HepG2 (cell line): ENCODE data around the gene KHNYN. TPM values are rescaled to one million over a fixed set of nuclear protein-coding genes. Genes with fewer than 3 reads are reported as not detected.
A peak's percentile ranks its signal among the peaks of the same experiment; 100 is the strongest.

Experiments
- CEBPB ChIP-seq: IDR thresholded peaks from 2 replicates; pipeline ENCODE4 v1.6.1; 2011; ENCODE audit warnings: low read depth, low read length, improper control_type of control experiment, borderline replicate concordance
- NKX3-1 ChIP-seq: sonication (generic); formaldehyde crosslinking; IDR thresholded peaks from 2 replicates; pipeline ENCODE4 v1.5.0; 2020; ENCODE audit warnings: missing genetic modification reagents
- TBL1XR1 ChIP-seq: fragments of 150-350 bp; IDR thresholded peaks from 2 replicates; pipeline ENCODE4 v1.6.1; 2014; ENCODE audit warnings: borderline replicate concordance, low read length; ENCODE audit not compliant: partially characterized antibody
- TOPORS ChIP-seq: sonication (generic); formaldehyde crosslinking; IDR thresholded peaks from 2 replicates; pipeline ENCODE4 v1.8.0; 2023; ENCODE audit warnings: mild to moderate bottlenecking, missing genetic modification reagents
- ZBTB7B ChIP-seq: sonication (generic); formaldehyde crosslinking; IDR thresholded peaks from 2 replicates; pipeline ENCODE4 v1.4.0; 2020; ENCODE audit warnings: missing genetic modification reagents
- ZFX ChIP-seq: sonication (generic); formaldehyde crosslinking; IDR thresholded peaks from 2 replicates; pipeline ENCODE4 v1.4.0; 2020; ENCODE audit warnings: mild to moderate bottlenecking, low read depth, missing genetic modification reagents, moderate library complexity
- ZNF563 ChIP-seq: sonication (generic); formaldehyde crosslinking; IDR thresholded peaks from 2 replicates; pipeline ENCODE4 v1.8.0; 2022; ENCODE audit warnings: mild to moderate bottlenecking, moderate library complexity, missing genetic modification reagents
- ZNF772 ChIP-seq: sonication (generic); formaldehyde crosslinking; IDR thresholded peaks from 2 replicates; pipeline ENCODE4 v1.5.0; 2020; ENCODE audit warnings: mild to moderate bottlenecking, missing genetic modification reagents
- polyA plus RNA-seq, 8 experiments: library from polyadenylated mRNA; depleted of rRNA in 3 of 8; stranded (reverse) in 7 of 8; unstranded in 1 of 8; fragments of >200 nt; fragmentation: Illumina TruSeq in 4 of 8; extraction: Trizol in 4 of 8; gene quantifications; 2 replicates each; pipeline versions ENCODE4 v1.2.1 to v1.2.3, GENCODE V29; 2011 to 2016; ENCODE audit warnings: low read depth in 4 of 8, missing spikeins in 1 of 8, mixed read lengths in 1 of 8; ENCODE audit not compliant: insufficient read depth in 1 of 8
- total RNA-seq, 5 experiments: library from RNA; depleted of rRNA; stranded (reverse); fragments of >200 nt; fragmentation: Illumina TruSeq; extraction: Trizol; gene quantifications; 2 replicates each; pipeline ENCODE4 v1.2.3, GENCODE V29; 2016; ENCODE audit warnings: low read depth in 1 of 5
- TF ChIP-seq, protein P1 (sequence below): sonication (generic); formaldehyde crosslinking; IDR thresholded peaks from 2 replicates; pipeline ENCODE4 v1.5.1; 2020; ENCODE audit warnings: missing genetic modification reagents, mild to moderate bottlenecking, borderline replicate concordance
- TF ChIP-seq, protein P2 (sequence below): sonication (generic); formaldehyde crosslinking; IDR thresholded peaks from 2 replicates; pipeline ENCODE4 v1.4.0; 2020; ENCODE audit warnings: missing genetic modification reagents
- TF ChIP-seq, protein P3 (sequence below): IDR thresholded peaks from 2 replicates; pipeline ENCODE4 v1.6.1; 2012; ENCODE audit warnings: low read depth, low read length, improper control_type of control experiment
- TF ChIP-seq, protein P4 (sequence below): sonication (generic); formaldehyde crosslinking; IDR thresholded peaks from 2 replicates; pipeline ENCODE4 v1.8.1; 2023; ENCODE audit warnings: mild to moderate bottlenecking, moderate library complexity, missing genetic modification reagents
- TF ChIP-seq, protein P5 (sequence below): sonication (generic); formaldehyde crosslinking; conservative IDR thresholded peaks from 2 replicates; pipeline ENCODE4 v1.8.0; 2022; ENCODE audit warnings: missing genetic modification reagents
- TF ChIP-seq, protein P6 (sequence below): sonication (generic); formaldehyde crosslinking; IDR thresholded peaks from 2 replicates; pipeline ENCODE4 v1.4.0; 2020; ENCODE audit warnings: mild to moderate bottlenecking, missing genetic modification reagents
- TF ChIP-seq, protein P7 (sequence below): sonication (generic); formaldehyde crosslinking; IDR thresholded peaks from 2 replicates; pipeline ENCODE4 v1.5.1; 2020; ENCODE audit warnings: missing genetic modification reagents, mild to moderate bottlenecking, borderline replicate concordance
- TF ChIP-seq, protein P8 (sequence below): sonication (generic); formaldehyde crosslinking; IDR thresholded peaks from 2 replicates; pipeline ENCODE4 v1.5.0; 2020; ENCODE audit warnings: mild to moderate bottlenecking, missing genetic modification reagents, borderline replicate concordance

Gene KHNYN
- total and polyA plus RNA-seq, 2 of the 13 experiments (the other 11 are each of a cell fraction or from before 2014, with no cell fraction given): 52.8 to 75.7 TPM

DNA sequence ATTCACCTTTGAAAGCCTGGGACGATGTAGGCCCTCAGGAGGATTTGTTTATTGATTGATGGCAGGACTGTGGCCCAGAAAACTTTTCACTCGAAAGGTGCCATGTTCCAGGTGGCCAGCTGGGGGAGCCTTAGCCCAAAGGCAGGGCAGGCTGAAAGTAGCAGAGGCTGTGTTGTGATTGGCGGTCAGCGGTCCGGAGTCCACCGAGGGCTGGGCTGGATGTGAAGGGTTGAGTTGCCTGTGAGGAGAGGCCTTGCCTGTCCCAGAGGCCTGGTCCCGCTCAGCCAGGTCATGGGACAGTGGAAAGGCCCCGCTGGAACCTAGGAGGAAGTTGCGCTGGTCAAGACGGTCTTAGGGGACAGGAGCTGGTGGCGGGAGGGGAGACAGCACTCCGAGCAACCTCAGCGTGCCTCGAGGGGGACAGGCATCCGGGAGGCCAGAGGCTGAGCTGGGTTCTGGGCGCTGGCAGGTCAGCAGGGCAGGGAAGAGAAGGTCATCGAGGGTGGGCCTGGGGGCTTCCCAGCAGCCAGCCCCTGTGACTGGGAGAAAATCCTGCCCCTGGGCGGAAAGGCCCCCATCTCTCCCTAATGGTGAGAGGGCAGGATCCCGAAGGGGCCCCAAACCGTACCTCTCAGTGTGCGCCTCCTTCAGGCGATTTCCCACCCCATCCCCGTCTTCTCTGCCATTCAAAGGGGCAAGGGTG lies 52.0 kb downstream of the KHNYN start (continued):
- TF ChIP-seq, protein P1, sequence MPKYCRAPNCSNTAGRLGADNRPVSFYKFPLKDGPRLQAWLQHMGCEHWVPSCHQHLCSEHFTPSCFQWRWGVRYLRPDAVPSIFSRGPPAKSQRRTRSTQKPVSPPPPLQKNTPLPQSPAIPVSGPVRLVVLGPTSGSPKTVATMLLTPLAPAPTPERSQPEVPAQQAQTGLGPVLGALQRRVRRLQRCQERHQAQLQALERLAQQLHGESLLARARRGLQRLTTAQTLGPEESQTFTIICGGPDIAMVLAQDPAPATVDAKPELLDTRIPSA: 0 out of 2 replicates have a peak, but pooled peaks have one; percentile 19
- TF ChIP-seq, protein P2, sequence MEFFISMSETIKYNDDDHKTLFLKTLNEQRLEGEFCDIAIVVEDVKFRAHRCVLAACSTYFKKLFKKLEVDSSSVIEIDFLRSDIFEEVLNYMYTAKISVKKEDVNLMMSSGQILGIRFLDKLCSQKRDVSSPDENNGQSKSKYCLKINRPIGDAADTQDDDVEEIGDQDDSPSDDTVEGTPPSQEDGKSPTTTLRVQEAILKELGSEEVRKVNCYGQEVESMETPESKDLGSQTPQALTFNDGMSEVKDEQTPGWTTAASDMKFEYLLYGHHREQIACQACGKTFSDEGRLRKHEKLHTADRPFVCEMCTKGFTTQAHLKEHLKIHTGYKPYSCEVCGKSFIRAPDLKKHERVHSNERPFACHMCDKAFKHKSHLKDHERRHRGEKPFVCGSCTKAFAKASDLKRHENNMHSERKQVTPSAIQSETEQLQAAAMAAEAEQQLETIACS (CRISPR knock-in tag): no peak; the same call in 1 of the 2 replicates
- TF ChIP-seq ZFX (CRISPR knock-in tag): peak; percentile 100
- TF ChIP-seq, protein P3, sequence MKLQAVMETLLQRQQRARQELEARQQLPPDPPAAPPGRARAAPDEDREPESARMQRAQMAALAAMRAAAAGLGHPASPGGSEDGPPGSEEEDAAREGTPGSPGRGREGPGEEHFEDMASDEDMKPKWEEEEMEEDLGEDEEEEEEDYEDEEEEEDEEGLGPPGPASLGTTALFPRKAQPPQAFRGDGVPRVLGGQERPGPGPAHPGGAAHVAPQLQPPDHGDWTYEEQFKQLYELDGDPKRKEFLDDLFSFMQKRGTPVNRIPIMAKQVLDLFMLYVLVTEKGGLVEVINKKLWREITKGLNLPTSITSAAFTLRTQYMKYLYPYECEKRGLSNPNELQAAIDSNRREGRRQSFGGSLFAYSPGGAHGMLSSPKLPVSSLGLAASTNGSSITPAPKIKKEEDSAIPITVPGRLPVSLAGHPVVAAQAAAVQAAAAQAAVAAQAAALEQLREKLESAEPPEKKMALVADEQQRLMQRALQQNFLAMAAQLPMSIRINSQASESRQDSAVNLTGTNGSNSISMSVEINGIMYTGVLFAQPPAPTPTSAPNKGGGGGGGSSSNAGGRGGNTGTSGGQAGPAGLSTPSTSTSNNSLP: peak; percentile 76
- TF ChIP-seq TOPORS: peak; percentile 92; the same call in 1 of the 2 replicates
- peak; percentile 91 for TF ChIP-seq ZNF563 (CRISPR knock-in tag)
- TF ChIP-seq TBL1XR1: peak; percentile 28
- TF ChIP-seq, protein P4, sequence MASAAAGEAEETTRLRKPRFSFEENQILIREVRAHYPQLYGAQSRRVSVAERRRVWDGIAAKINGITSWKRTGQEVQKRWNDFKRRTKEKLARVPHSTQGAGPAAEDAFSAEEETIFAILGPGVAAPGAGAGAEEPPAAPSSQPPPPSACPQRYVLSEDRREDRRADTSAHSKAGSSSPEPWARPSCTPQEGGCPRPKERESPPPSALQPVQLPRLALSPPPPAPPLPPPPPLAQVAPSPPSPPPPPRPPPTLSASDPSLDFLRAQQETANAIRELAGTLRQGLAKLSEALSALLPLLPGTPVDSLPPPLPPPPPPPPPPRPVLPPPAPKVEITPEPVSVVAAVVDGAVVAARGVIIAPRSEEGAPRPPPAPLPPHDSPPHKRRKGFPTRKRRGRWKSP: no peak
- TF ChIP-seq ZBTB7B (CRISPR knock-in tag): peak; percentile 64; the same call in 1 of the 2 replicates
- TF ChIP-seq, protein P5, sequence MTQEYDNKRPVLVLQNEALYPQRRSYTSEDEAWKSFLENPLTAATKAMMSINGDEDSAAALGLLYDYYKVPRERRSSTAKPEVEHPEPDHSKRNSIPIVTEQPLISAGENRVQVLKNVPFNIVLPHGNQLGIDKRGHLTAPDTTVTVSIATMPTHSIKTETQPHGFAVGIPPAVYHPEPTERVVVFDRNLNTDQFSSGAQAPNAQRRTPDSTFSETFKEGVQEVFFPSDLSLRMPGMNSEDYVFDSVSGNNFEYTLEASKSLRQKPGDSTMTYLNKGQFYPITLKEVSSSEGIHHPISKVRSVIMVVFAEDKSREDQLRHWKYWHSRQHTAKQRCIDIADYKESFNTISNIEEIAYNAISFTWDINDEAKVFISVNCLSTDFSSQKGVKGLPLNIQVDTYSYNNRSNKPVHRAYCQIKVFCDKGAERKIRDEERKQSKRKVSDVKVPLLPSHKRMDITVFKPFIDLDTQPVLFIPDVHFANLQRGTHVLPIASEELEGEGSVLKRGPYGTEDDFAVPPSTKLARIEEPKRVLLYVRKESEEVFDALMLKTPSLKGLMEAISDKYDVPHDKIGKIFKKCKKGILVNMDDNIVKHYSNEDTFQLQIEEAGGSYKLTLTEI (CRISPR knock-in tag): no peak
- TF ChIP-seq ZNF772 (CRISPR knock-in tag): peak; percentile 96
- no peak for TF ChIP-seq CEBPB
- TF ChIP-seq, protein P6, sequence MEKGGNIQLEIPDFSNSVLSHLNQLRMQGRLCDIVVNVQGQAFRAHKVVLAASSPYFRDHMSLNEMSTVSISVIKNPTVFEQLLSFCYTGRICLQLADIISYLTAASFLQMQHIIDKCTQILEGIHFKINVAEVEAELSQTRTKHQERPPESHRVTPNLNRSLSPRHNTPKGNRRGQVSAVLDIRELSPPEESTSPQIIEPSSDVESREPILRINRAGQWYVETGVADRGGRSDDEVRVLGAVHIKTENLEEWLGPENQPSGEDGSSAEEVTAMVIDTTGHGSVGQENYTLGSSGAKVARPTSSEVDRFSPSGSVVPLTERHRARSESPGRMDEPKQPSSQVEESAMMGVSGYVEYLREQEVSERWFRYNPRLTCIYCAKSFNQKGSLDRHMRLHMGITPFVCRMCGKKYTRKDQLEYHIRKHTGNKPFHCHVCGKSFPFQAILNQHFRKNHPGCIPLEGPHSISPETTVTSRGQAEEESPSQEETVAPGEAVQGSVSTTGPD (CRISPR knock-in tag): no peak
- TF ChIP-seq, protein P7, sequence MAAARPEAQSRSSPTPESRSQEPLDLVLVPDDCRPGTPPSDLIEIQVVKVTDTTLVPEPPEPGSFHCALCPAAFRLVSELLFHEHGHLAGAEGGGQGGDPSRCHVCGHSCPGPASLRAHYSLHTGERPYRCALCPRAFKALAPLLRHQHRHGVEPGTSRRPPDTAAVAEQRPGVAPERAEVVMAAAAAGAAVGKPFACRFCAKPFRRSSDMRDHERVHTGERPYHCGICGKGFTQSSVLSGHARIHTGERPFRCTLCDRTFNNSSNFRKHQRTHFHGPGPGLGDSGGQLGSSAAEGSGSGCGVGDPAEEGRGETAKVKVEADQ: peak; percentile 97
- TF ChIP-seq NKX3-1 (CRISPR knock-in tag): peak; percentile 65; the same call in 1 of the 2 replicates
- TF ChIP-seq, protein P8, sequence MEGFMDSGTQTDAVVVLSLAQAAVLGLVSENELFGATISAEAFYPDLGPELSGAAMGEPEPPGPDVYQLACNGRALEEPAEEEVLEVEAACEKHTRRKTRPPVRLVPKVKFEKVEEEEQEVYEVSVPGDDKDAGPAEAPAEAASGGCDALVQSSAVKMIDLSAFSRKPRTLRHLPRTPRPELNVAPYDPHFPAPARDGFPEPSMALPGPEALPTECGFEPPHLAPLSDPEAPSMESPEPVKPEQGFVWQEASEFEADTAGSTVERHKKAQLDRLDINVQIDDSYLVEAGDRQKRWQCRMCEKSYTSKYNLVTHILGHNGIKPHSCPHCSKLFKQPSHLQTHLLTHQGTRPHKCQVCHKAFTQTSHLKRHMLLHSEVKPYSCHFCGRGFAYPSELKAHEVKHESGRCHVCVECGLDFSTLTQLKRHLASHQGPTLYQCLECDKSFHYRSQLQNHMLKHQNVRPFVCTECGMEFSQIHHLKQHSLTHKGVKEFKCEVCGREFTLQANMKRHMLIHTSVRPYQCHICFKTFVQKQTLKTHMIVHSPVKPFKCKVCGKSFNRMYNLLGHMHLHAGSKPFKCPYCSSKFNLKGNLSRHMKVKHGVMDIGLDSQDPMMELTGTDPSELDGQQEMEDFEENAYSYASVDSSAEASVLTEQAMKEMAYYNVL (CRISPR knock-in tag): no peak; the same call in 1 of the 2 replicates
